Measurements from ENCODE around the gene OSBPL7. TPM values are rescaled to one million over a fixed set of nuclear protein-coding genes. Genes with fewer than 3 reads are reported as not detected.

OSBPL7 gene
- total and polyA plus RNA-seq, 2 donors (not counting 1 experiment from before 2014, with no cell fraction given): 51.0 to 61.3 TPM

DNA sequence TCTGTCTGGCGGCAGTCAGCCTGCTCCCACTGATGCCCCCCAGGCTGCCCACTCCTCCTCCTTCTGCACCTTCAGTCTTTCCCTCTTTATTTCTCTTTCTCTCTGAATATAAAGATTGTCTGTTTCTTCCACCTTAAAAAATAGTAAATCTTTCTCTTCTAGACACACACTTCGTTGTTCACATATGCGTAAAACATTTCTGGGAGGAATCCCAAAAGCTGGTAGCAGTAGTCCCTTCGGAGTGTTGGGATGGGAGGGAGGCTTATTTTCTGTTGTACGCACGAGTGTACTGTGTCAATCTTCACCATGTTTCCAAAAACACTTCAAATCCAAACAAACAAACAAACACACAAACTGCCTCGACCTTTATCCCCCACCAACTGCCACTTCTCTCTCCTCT lies 9.9 kb downstream of the OSBPL7 start:
- WGBS (ENCODE audit: insufficient coverage): no CpG with 5 or more reads among the region's 7 CpGs
- H2AFZ ChIP-seq (ENCODE audit: insufficient read depth, low read depth, low read length, poor library complexity, severe bottlenecking): no peak overlapping the region
- no peak overlapping the region for H3K4me3 ChIP-seq (ENCODE audit: control extremely low read depth in 1 of 5, extremely low read depth in 1 of 5, insufficient read depth in 1 of 5, low read depth in 2 of 5, low read length in 4 of 5)
- peaks cover 0 to 71% of the 10 kb centered on the region in 2 experiments for H3K36me3 ChIP-seq (replicated peaks in 1 of 2; ENCODE audit: control extremely low read depth in 1 of 2, control insufficient read depth in 1 of 2, extremely low read depth in 1 of 2, insufficient read depth in 2 of 2, low read length in 1 of 2)
- no peaks in the 10 kb centered on the region for H4K20me1 ChIP-seq (ENCODE audit: control insufficient read depth, insufficient read depth, low read length, poor library complexity, severe bottlenecking)
- Mint-ChIP-seq H3K4me3 (no peak overlapping the region), H3K4me1 (no peaks in the 10 kb centered on the region), H3K27me3 (no peaks in the 10 kb centered on the region), H3K9me3 (ENCODE audit: insufficient read depth) (no peaks in the 10 kb centered on the region), H3K27ac (no peak overlapping the region)
- no peaks in the 10 kb centered on the region for H3K9me3 ChIP-seq (ENCODE audit: control extremely low read depth in 1 of 3, control insufficient read depth in 2 of 3, insufficient read depth in 1 of 3, low read length in 2 of 3)
- no peak for ATAC-seq (ENCODE audit: low read depth)
- CTCF ChIA-PET: no interaction called here
- H3K79me2 ChIP-seq (ENCODE audit: control insufficient read depth, insufficient read depth, low read length): no peaks in the 10 kb centered on the region
- no peak overlapping the region for H3K4me2 ChIP-seq (replicated peaks; ENCODE audit: low read depth, low read length, poor library complexity, severe bottlenecking)
- H3K27ac ChIP-seq (ENCODE audit: low read length in 2 of 2): no peak overlapping the region
- no peak for DNase-seq
- H3K4me1 ChIP-seq (ENCODE audit: control insufficient read depth in 2 of 2, insufficient read depth in 2 of 2, low read length in 2 of 2): no peaks in the 10 kb centered on the region
- H3K9ac ChIP-seq (ENCODE audit: low read length): no peak overlapping the region
- POLR2A ChIA-PET: no interaction called here
- H3K27me3 ChIP-seq (replicated peaks in 1 of 4; ENCODE audit: control extremely low read depth in 1 of 4, control insufficient read depth in 3 of 4, insufficient read depth in 4 of 4, low read length in 3 of 4): no peaks in the 10 kb centered on the region
- no peak for TF ChIP-seq EZH2 (IDR thresholded peaks at IDR 0.05; ENCODE audit: borderline replicate concordance, insufficient read depth, low read depth, low read length, poor library complexity, severe bottlenecking)
- TF ChIP-seq, protein P1, sequence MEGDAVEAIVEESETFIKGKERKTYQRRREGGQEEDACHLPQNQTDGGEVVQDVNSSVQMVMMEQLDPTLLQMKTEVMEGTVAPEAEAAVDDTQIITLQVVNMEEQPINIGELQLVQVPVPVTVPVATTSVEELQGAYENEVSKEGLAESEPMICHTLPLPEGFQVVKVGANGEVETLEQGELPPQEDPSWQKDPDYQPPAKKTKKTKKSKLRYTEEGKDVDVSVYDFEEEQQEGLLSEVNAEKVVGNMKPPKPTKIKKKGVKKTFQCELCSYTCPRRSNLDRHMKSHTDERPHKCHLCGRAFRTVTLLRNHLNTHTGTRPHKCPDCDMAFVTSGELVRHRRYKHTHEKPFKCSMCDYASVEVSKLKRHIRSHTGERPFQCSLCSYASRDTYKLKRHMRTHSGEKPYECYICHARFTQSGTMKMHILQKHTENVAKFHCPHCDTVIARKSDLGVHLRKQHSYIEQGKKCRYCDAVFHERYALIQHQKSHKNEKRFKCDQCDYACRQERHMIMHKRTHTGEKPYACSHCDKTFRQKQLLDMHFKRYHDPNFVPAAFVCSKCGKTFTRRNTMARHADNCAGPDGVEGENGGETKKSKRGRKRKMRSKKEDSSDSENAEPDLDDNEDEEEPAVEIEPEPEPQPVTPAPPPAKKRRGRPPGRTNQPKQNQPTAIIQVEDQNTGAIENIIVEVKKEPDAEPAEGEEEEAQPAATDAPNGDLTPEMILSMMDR (IDR thresholded peaks at IDR 0.05): no peak
- intact Hi-C loops (cut with micrococcal nuclease): no loop called here

DNA sequence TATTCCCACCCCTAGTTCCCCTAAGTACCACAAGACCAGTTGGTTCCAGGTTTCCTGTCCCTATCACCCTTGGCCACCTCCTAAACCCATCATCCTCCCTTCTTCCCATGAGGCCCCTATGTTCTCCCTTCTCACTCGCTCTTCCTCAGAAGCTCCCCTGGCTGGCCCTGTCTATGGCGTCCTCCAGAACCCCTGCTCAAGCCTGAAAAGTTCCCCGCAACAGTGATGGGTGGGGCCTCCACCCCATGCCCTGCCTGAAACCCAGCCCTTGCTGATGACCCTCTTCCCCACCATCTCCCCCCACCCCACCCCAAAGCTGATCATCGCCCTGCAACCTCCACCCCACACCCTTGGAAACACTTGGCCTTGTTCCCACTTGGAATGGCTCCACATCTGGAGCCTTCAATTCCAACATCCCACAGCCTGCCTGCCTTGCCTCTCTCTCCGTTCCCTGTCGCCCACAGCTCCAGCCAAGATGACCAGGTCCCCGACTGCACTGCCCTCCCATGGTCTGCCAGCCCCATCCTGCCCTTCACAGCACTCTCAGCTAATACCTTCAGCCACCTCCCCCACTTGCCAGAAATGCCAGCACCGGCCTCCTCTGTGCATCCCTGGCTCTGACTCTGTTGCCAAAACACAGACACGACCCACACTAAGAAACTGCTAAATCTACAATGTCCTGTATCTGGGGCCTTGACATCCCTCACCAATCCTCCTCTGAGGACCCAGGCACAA lies 10.5 kb downstream of the OSBPL7 start:
- 88% methylated on average over 9 of the region's 9 CpGs for WGBS (ENCODE audit: insufficient coverage)
- Histone ChIP-seq H3K4me2 (replicated peaks; ENCODE audit: low read depth, low read length, poor library complexity, severe bottlenecking) (no peak overlapping the region), H2AFZ (ENCODE audit: insufficient read depth, low read depth, low read length, poor library complexity, severe bottlenecking) (no peak overlapping the region), H3K36me3 (replicated peaks in 1 of 2; ENCODE audit: control extremely low read depth in 1 of 2, control insufficient read depth in 1 of 2, extremely low read depth in 1 of 2, insufficient read depth in 2 of 2, low read length in 1 of 2) (peaks cover 0 to 66% of the 10 kb centered on the region in 2 experiments), H3K79me2 (ENCODE audit: control insufficient read depth, insufficient read depth, low read length) (no peaks in the 10 kb centered on the region), H3K27me3 (replicated peaks in 1 of 4; ENCODE audit: control extremely low read depth in 1 of 4, control insufficient read depth in 3 of 4, insufficient read depth in 4 of 4, low read length in 3 of 4) (no peaks in the 10 kb centered on the region), H3K27ac (ENCODE audit: low read length in 2 of 2) (no peak overlapping the region), H3K9me3 (ENCODE audit: control extremely low read depth in 1 of 3, control insufficient read depth in 2 of 3, insufficient read depth in 1 of 3, low read length in 2 of 3) (no peaks in the 10 kb centered on the region), H3K4me1 (ENCODE audit: control insufficient read depth in 2 of 2, insufficient read depth in 2 of 2, low read length in 2 of 2) (no peaks in the 10 kb centered on the region), H3K9ac (ENCODE audit: low read length) (no peak overlapping the region), H4K20me1 (ENCODE audit: control insufficient read depth, insufficient read depth, low read length, poor library complexity, severe bottlenecking) (no peaks in the 10 kb centered on the region), H3K4me3 (ENCODE audit: control extremely low read depth in 1 of 5, extremely low read depth in 1 of 5, insufficient read depth in 1 of 5, low read depth in 2 of 5, low read length in 4 of 5) (no peak overlapping the region)
- Mint-ChIP-seq H3K27me3 (no peaks in the 10 kb centered on the region), H3K27ac (no peak overlapping the region), H3K4me3 (no peak overlapping the region), H3K9me3 (ENCODE audit: insufficient read depth) (no peaks in the 10 kb centered on the region), H3K4me1 (no peaks in the 10 kb centered on the region)
- intact Hi-C loops (cut with micrococcal nuclease): no loop called here
- ATAC-seq (ENCODE audit: low read depth): no peak
- ChIA-PET CTCF (no interaction called here), POLR2A (no interaction called here)
- TF ChIP-seq EZH2 (IDR thresholded peaks at IDR 0.05; ENCODE audit: borderline replicate concordance, insufficient read depth, low read depth, low read length, poor library complexity, severe bottlenecking): no peak
- TF ChIP-seq, protein P1 (IDR thresholded peaks at IDR 0.05): no peak
- no peak for DNase-seq
